CD4-positive, alpha-beta memory T cell (primary cell): ENCODE measurements around the gene SIGLEC6. TPM values are rescaled to one million over a fixed set of nuclear protein-coding genes. Genes with fewer than 3 reads are reported as not detected.
"Not testable (repeated sequence)": the region's sequence is repeated elsewhere in the genome, so short reads cannot be mapped to it uniquely, and the experiment has no call there.

Source experiments
- CTCF ChIA-PET: fragments of 350-600 bp; sonication (Branson Sonifier 250); formaldehyde crosslinking; loops from one replicate; lab custom pipeline; 2021; ENCODE audit warnings: inconsistent platforms; ENCODE audit not compliant: partially characterized antibody; lab: Charles Lee
- POLR2A ChIA-PET: fragments of 350-600 bp; sonication (Branson Sonifier 250); formaldehyde crosslinking; loops from one replicate; lab custom pipeline; 2021; ENCODE audit not compliant: partially characterized antibody; lab: Charles Lee
- DNase-seq, 5 donors: peaks; one replicate each; pipeline versions ENCODE4 v3.0.0 to v3.0.0-alpha.2; 2020 to 2022; ENCODE audit warnings: mixed read lengths in 1 of 5
- H3K27ac ChIP-seq: one replicate; pipeline ENCODE4 v1.7.0; 2013; ENCODE audit warnings: low read depth, low read length
- H3K27me3 ChIP-seq: 2 replicates; pipeline ENCODE4 v1.7.0; 2013; ENCODE audit warnings: mild to moderate bottlenecking, low read length, moderate library complexity; ENCODE audit not compliant: insufficient read depth
- H3K36me3 ChIP-seq: 2 replicates; pipeline ENCODE4 v1.7.0; 2013; ENCODE audit warnings: mild to moderate bottlenecking, low read length, moderate library complexity; ENCODE audit not compliant: insufficient read depth
- H3K4me1 ChIP-seq: 2 replicates; pipeline ENCODE4 v1.7.0; 2013; ENCODE audit warnings: mild to moderate bottlenecking, low read length, moderate library complexity; ENCODE audit not compliant: insufficient read depth
- H3K4me3 ChIP-seq, 2 donors: one replicate each; pipeline ENCODE4 v1.7.0; 2013; ENCODE audit warnings: low read length in 2 of 2, mild to moderate bottlenecking in 1 of 2
- H3K9me3 ChIP-seq, 2 donors: one replicate each; pipeline ENCODE4 v1.7.0; 2013; ENCODE audit warnings: low read length in 2 of 2, control low read depth in 1 of 2; ENCODE audit not compliant: control insufficient read depth in 1 of 2
- H3K27ac Mint-ChIP-seq, 7 donors: one replicate each; pipeline ENCODE4 v1.8.0; 2020 to 2021; ENCODE audit warnings: mixed read lengths in 7 of 7, mild to moderate bottlenecking in 6 of 7, inconsistent platforms in 3 of 7, moderate library complexity in 3 of 7
- H3K27me3 Mint-ChIP-seq, 2 donors: one replicate each; pipeline ENCODE4 v1.8.0; 2020 to 2021; ENCODE audit warnings: mixed read lengths in 2 of 2
- H3K36me3 Mint-ChIP-seq, 2 donors: one replicate each; pipeline ENCODE4 v1.8.0; 2020 to 2021; ENCODE audit warnings: mixed read lengths in 2 of 2, inconsistent platforms in 1 of 2, mild to moderate bottlenecking in 1 of 2
- H3K4me1 Mint-ChIP-seq, 4 donors: one replicate each; pipeline ENCODE4 v1.8.0; 2020 to 2021; ENCODE audit warnings: mixed read lengths in 4 of 4, mild to moderate bottlenecking in 1 of 4
- H3K4me3 Mint-ChIP-seq, 8 donors: one replicate each; pipeline ENCODE4 v1.8.0; 2020 to 2021; ENCODE audit warnings: mixed read lengths in 8 of 8, mild to moderate bottlenecking in 7 of 8, moderate library complexity in 6 of 8, inconsistent platforms in 3 of 8
- H3K9me3 Mint-ChIP-seq, 8 donors: one replicate each; pipeline ENCODE4 v1.8.0; 2020 to 2021; ENCODE audit warnings: mixed read lengths in 8 of 8, mild to moderate bottlenecking in 5 of 8, inconsistent platforms in 3 of 8, moderate library complexity in 1 of 8
- intact Hi-C: fragments of 100-400 bp; cut with micrococcal nuclease; formaldehyde crosslinking; loops from one replicate; pipeline ENCODE4 v1.15.1; 2023
- polyA plus RNA-seq, 2 donors: library from polyadenylated mRNA; unstranded; fragments of 300-500 nt; fragmentation: Illumina TruSeq; gene quantifications; one replicate each; pipeline ENCODE4 v1.2.3, GENCODE V29; 2021
- total RNA-seq, 2 experiments: library from RNA; stranded (reverse); gene quantifications; one replicate each; pipeline ENCODE4 v1.2.3, GENCODE V29; 2021

The SIGLEC6 gene
- total and polyA plus RNA-seq, 4 experiments from 2014 or later = 0.10 TPM; not detected in 3

DNA sequence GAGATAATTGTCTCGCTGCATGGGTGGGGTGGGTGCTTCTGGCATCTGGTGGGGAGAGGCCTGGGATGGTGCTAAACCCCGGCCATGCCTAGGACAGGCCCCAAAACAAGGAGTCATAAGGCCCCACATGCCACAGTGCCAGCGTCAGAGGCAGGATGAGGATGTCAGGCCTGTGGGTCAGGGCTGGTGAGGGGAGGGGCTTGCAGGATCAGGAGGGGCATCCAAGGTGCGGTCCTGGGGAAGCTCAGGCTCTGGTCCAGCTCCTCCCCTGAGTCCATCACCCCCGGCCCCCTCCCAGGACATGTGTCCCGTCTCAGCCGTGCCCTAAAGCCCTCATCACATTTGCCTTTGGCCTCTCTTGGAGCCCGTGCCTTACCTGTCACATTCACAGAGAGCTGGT, 30.5 kb downstream of the SIGLEC6 start:
- H3K4me3 Mint-ChIP-seq, H3K9me3 ChIP-seq, H3K9me3 Mint-ChIP-seq, H3K27me3 Mint-ChIP-seq, intact Hi-C loops, H3K36me3 ChIP-seq, H3K4me1 Mint-ChIP-seq, POLR2A ChIA-PET, H3K4me3 ChIP-seq, DNase-seq, H3K4me1 ChIP-seq, CTCF ChIA-PET, H3K27me3 ChIP-seq, H3K27ac ChIP-seq, H3K36me3 Mint-ChIP-seq: not testable (repeated sequence)
- H3K27ac Mint-ChIP-seq = peak overlapping the region in 1 of 7 donors; percentile 6

DNA sequence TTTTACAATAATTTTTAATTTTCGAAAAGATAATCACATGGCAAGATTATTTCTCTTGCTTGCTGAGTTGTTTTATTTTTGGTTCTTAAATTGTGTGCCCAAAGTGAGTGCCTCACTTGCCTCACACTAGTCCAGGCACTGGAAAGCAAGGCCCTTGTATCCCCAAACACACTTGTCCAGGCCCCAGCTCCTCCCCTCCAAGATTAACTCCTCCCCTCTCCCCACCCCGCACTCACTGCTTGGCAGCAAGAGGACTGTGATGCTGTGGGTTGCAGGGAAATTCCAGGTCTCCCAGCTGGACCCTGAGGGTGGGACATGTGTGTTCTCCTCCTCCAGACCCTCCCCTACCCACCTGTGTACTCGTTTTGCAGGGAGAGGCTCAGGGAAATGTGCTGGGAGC, 33.8 kb downstream of the SIGLEC6 start:
- ChIA-PET POLR2A (no interaction called here), CTCF (interaction anchor here (1.4 kb wide), 1 partner anchor 25 kb away, joined by 5 read pairs; no protein-coding TSS in a partner anchor)
- Histone ChIP-seq H3K9me3 (no peaks in the 10 kb centered on the region), H3K4me1 (peaks cover 6% of the 10 kb centered on the region), H3K27ac (no peak overlapping the region), H3K4me3 (no peak overlapping the region), H3K36me3 (no peaks in the 10 kb centered on the region), H3K27me3 (no peaks in the 10 kb centered on the region)
- peaks cover 0 to 6% (median 2%) of the 10 kb centered on the region in 4 donors for H3K4me1 Mint-ChIP-seq
- intact Hi-C loops = no loop called here
- H3K27me3 Mint-ChIP-seq = peaks cover 14 to 20% of the 10 kb centered on the region in 2 donors
- no peaks in the 10 kb centered on the region for H3K36me3 Mint-ChIP-seq
- DNase-seq = no peak
- no peak overlapping the region for H3K4me3 Mint-ChIP-seq
- H3K9me3 Mint-ChIP-seq = peaks cover 0 to 4% (median 0%) of the 10 kb centered on the region in 8 donors
- no peak overlapping the region for H3K27ac Mint-ChIP-seq

DNA sequence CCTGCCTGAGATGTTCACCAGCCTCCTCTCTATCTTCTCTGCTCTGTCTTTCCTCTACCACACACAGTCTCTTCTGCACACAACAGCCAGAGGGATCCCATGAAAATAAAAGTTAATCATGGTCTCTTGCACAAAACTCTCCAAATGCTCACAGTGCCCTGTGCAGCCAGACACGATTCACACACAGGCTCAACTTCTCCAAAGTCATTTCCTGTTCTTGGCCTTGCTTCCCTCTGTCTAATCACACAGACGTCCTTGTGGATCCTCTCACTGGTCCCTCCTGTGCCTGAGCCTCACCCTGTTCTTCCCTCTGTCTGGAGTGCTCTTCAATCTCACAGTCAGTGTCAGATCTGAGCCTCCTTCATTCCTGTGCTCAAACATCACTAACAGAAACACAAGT, 37.7 kb downstream of the SIGLEC6 start:
- peaks cover 14 to 24% of the 10 kb centered on the region in 2 donors for H3K27me3 Mint-ChIP-seq
- no peaks in the 10 kb centered on the region for H3K4me1 Mint-ChIP-seq
- H3K36me3 Mint-ChIP-seq = no peaks in the 10 kb centered on the region
- Histone ChIP-seq H3K9me3 (no peaks in the 10 kb centered on the region), H3K27ac (no peak overlapping the region), H3K27me3 (no peaks in the 10 kb centered on the region), H3K4me3 (no peak overlapping the region), H3K36me3 (no peaks in the 10 kb centered on the region), H3K4me1 (no peaks in the 10 kb centered on the region)
- H3K9me3 Mint-ChIP-seq = peaks cover 0 to 7% (median under 1%) of the 10 kb centered on the region in 8 donors
- no peak overlapping the region for H3K4me3 Mint-ChIP-seq
- ChIA-PET POLR2A (no interaction called here), CTCF (no interaction called here)
- H3K27ac Mint-ChIP-seq = peak overlapping the region in 1 of 7 donors; percentile 8
- DNase-seq = no peak
- intact Hi-C loops = no loop called here

DNA sequence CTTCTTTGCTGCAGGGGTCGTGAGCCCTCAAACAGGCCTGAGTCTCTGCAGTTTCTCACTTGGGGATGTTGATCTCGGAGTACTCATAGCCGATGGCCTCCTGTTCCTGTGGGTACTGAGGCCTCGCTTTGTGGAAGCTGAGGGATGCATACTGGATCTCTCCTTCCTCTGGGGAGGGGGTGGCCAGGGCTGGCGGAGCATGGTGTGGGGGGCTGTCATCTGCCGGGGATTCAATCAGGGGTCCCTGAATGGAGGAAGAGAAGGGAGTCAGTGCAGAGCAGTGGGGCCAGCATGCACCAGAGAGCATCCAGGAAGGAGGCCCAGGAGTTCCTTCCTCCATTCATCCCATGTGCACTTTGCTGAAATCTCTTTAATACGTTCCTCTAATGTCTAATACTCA, 39.9 kb downstream of the SIGLEC6 start:
- Mint-ChIP-seq H3K9me3 (peaks cover 0 to 7% (median under 1%) of the 10 kb centered on the region in 8 donors), H3K27me3 (peaks cover 14 to 24% of the 10 kb centered on the region in 2 donors), H3K4me3 (no peak overlapping the region), H3K36me3 (no peaks in the 10 kb centered on the region), H3K27ac (no peak overlapping the region), H3K4me1 (no peaks in the 10 kb centered on the region)
- Histone ChIP-seq H3K4me3 (no peak overlapping the region), H3K27ac (no peak overlapping the region), H3K9me3 (no peaks in the 10 kb centered on the region), H3K4me1 (no peaks in the 10 kb centered on the region), H3K36me3 (no peaks in the 10 kb centered on the region), H3K27me3 (no peaks in the 10 kb centered on the region)
- CTCF ChIA-PET = no interaction called here
- POLR2A ChIA-PET = no interaction called here
- intact Hi-C loops = no loop called here
- DNase-seq = no peak

GRCh38 chr19:51490676-51491075, 40.8 kb downstream of the SIGLEC6 start:
- Histone ChIP-seq H3K4me1 (no peaks in the 10 kb centered on the region), H3K36me3 (no peaks in the 10 kb centered on the region), H3K27me3 (no peaks in the 10 kb centered on the region), H3K9me3 (no peaks in the 10 kb centered on the region), H3K27ac (no peak overlapping the region), H3K4me3 (no peak overlapping the region)
- POLR2A ChIA-PET = no interaction called here
- no peak for DNase-seq
- CTCF ChIA-PET = no interaction called here
- Mint-ChIP-seq H3K27ac (no peak overlapping the region), H3K36me3 (no peaks in the 10 kb centered on the region), H3K4me3 (no peak overlapping the region), H3K27me3 (peaks cover 14 to 26% of the 10 kb centered on the region in 2 donors), H3K4me1 (no peaks in the 10 kb centered on the region), H3K9me3 (peaks cover 0 to 8% (median under 1%) of the 10 kb centered on the region in 8 donors)
- intact Hi-C loops = no loop called here

DNA sequence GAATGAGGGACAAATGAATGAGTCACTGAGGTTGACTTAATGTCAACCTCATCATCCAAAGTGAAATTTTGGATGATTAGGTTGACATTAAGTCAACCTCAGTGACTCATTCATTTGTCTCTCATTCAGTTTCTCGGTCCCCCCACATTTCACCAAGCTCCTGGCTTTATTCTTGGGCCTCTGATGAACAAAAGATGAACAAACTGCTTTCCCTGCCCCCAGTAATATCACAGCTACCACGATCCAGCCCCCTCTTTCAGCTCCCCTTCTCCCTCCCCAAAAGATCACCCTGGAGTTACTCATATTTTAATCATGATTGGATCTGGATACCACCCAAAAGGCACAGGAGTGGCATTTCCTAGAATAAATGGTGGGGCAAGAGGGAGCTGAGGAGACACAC, 42.4 kb downstream of the SIGLEC6 start:
- Mint-ChIP-seq H3K27me3 (peaks cover 14 to 27% of the 10 kb centered on the region in 2 donors), H3K4me3 (no peak overlapping the region), H3K27ac (no peak overlapping the region), H3K36me3 (no peaks in the 10 kb centered on the region), H3K4me1 (no peaks in the 10 kb centered on the region), H3K9me3 (peaks cover 0 to 8% (median under 1%) of the 10 kb centered on the region in 8 donors)
- H3K27me3 ChIP-seq = no peaks in the 10 kb centered on the region
- ChIA-PET CTCF (interaction anchor here (1.0 kb wide), 1 partner anchor 26 kb away, joined by 4 read pairs; no protein-coding TSS in a partner anchor), POLR2A (no interaction called here)
- intact Hi-C loops = no loop called here
- H3K4me3 ChIP-seq = no peak overlapping the region
- H3K36me3 ChIP-seq = no peaks in the 10 kb centered on the region
- H3K4me1 ChIP-seq = no peaks in the 10 kb centered on the region
- H3K27ac ChIP-seq = no peak overlapping the region
- no peak for DNase-seq
- no peaks in the 10 kb centered on the region for H3K9me3 ChIP-seq

DNA sequence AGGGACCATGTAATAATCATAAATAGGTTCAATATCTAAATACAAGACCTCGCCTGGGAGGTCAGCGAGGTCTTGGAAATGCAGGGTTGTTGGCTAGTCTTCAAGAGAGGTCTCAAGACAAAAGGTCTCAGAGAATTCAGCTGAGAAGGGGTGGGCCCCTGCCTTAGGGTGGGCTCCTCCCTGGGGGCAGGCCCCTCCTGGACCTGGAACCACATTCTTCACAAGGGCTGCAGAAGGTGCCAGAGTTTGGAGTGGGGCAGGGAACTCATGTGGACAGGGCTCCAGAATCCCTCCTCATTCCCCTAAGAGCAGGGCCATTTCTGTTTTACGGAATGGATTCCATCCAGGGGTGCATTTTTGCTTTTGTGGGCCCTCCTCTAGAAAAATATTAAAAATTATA, 43.0 kb downstream of the SIGLEC6 start:
- POLR2A ChIA-PET = no interaction called here
- H3K4me3 Mint-ChIP-seq = no peak overlapping the region
- H3K36me3 ChIP-seq = no peaks in the 10 kb centered on the region

More for the DNA sequence above, 43.0 kb downstream of the SIGLEC6 start:
- DNase-seq = no peak
- H3K4me1 Mint-ChIP-seq = no peaks in the 10 kb centered on the region
- intact Hi-C loops = no loop called here
- H3K4me3 ChIP-seq = no peak overlapping the region
- H3K36me3 Mint-ChIP-seq = no peaks in the 10 kb centered on the region
- H3K27ac ChIP-seq = no peak overlapping the region
- CTCF ChIA-PET = no interaction called here
- peaks cover 12 to 23% of the 10 kb centered on the region in 2 donors for H3K27me3 Mint-ChIP-seq
- H3K27me3 ChIP-seq = no peaks in the 10 kb centered on the region
- no peak overlapping the region for H3K27ac Mint-ChIP-seq
- H3K9me3 ChIP-seq = no peaks in the 10 kb centered on the region
- no peaks in the 10 kb centered on the region for H3K4me1 ChIP-seq
- peaks cover 0 to 7% (median under 1%) of the 10 kb centered on the region in 8 donors for H3K9me3 Mint-ChIP-seq
